CD4-positive, alpha-beta T cell treated with Interleukin-1 beta for 1 hour (primary cell): Measurements from ENCODE around the gene PDE7B.

Experiments
- DNase-seq, 2 donors: peaks; one replicate each; pipeline ENCODE4 v3.0.0-alpha.2; 2020 to 2022

Gene PDE7B

GRCh38 chr6:135938576-135939207, 87.2 kb downstream of the PDE7B start:
- no peak for DNase-seq

DNA sequence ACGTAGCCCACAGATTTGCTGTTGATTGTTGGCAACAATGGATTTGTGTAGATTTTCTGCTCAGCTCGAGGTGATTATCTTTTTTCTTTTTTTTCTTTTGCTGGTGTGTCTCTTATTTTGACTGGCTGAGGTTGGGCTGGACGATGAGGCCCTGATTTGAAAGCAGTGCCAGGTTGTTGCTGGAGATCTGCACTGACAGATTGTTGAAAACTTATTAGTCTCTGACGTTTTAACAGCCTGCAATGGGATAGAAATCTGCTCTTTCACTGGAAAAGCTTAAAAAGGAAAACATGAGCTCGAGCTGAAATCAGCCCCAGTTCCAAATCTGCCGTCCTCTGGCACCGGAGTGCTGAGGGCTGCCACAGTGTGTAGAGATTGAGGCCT, 87.7 kb downstream of the PDE7B start:
- no peak for DNase-seq

DNA sequence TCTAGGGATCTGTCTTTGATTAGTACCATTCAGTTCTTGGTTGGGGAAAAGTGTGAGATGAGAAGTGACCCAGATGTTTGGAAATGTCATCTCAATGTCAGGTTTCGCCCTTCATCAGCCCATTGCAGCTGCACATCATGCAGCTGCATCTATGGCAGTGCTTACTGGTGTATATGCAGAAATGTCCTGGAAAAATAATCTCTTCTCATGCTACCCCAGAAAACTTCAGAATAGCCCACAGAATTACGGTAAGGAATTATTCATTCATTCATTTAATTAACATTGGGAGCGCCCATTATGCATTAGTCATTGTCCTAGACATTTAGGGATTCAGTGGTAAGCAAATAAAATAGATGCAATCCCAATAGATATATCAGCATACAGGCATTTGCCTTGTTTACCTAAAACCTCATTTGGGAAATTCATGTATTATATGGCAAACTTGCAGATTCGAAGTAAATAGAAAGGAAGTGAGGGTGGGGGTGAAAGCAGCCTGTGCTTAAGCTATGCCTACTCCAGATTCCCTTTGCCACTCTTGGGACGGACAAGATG, 89.2 kb downstream of the PDE7B start:
- no peak for DNase-seq

GRCh38 chr6:135941275-135942025, 89.9 kb downstream of the PDE7B start:
- DNase-seq: no peak

DNA sequence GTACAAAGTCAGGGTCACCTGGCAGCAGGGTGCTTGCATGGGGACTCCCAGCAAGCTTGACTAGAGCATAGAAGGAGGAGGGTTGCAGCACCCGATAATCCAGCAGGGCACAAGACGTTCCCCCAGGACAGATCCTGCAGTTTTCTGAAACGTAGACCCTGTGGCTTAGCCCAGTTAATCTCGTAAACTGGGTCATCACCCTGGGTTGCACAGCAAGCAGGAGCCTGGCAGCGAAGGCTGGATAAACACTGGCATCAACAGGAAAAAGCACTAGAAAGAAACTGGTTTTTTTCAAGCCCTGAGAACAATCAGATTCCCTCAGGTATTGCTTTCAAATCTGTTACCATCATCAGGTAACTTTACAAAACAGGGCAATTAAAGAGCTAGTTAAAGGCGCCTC, 92.6 kb downstream of the PDE7B start:
- no peak for DNase-seq

GRCh38 chr6:135946674-135947073, 95.2 kb downstream of the PDE7B start:
- DNase-seq: no peak

- DNase-seq: no peak
Measured at GRCh38 chr6:135950669-135951068, 99.2 kb downstream of the PDE7B start.

GRCh38 chr6:135951169-135951568, 99.7 kb downstream of the PDE7B start:
- DNase-seq: no peak

- DNase-seq: no peak
Measured at GRCh38 chr6:135953818-135954217, 102.3 kb downstream of the PDE7B start.

- DNase-seq: no peak
Measured at GRCh38 chr6:135955099-135955498, 103.6 kb downstream of the PDE7B start.

DNA sequence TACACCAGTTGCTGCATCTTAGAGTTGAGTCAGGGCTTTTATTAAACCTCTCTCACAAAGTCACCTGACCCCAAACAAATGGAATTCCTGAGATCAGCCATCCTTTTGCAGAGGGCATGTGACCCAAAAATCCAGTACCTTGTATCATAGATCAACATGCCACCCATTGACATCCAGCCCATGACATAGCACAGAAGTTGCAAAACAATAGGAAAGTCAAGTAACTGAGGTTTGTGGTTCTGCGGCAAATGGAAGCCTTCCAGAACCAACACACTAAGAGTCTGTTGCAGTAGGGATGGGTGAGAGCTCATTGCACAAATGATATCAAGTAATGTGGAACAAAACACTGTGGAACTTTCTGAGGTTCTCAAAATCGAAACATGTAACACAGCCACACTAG, 111.2 kb downstream of the PDE7B start:
- DNase-seq: no peak

DNA sequence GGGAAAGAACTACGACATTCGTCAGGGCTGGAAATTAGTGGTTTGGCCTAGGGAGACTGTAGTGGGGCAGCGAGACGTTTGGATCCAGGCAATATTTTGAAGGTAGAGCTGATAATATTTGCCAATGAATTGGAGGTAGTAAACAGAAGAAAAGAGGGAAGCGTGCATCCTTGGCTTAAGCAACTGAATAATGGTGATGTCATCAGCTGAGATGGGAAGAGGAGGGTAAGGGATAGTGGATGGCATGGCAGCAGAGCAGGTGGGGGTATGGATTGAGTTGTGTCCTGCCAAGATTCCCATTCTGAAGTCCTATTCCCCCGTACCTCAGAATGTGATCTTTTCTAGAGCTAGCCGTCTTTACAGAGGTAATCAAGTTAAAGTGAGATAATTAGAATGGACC, 119.2 kb downstream of the PDE7B start:
- no peak for DNase-seq

DNA sequence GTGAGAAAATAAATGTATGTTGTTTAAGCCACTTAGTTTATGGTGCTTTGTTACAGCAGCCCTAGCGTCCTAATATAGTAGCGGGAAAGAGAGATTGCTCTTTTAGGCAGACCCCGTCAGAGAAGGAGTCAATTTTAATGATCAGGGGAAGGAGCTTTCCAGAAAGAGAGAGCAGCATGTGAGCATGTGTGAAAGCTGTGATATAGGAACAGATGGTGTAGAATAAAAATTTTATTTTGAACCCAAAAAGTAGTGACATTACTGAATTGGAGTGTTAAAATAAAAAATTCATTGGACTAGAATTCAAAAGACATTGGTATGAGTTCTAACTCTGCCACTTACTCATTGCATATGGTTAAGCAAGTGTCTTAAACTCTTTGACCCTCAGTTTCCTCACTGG, 119.8 kb downstream of the PDE7B start:
- DNase-seq: no peak

- no peak for DNase-seq
Measured at GRCh38 chr6:135972150-135972549, 120.6 kb downstream of the PDE7B start.

DNA sequence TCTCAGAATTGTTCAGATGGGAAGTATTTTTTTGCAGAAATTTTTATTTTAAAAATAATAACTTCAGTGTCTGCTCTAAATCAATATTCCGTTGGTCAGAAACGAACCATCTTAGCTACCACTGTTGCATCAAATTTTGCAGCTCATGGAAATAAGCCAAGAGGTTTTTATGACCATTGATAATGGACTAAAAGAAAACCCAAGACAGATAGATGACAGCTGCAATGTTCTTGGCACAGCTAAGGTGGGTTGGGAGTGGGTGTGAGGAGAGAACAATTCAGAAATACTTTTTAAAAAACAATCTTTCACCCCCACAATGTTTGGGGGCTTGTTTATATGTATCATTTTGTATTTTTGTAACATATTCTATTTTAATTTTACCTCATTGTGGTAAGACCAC, 121.1 kb downstream of the PDE7B start:
- DNase-seq: no peak

- no peak for DNase-seq
Measured at GRCh38 chr6:135974426-135974825, 122.9 kb downstream of the PDE7B start.

DNA sequence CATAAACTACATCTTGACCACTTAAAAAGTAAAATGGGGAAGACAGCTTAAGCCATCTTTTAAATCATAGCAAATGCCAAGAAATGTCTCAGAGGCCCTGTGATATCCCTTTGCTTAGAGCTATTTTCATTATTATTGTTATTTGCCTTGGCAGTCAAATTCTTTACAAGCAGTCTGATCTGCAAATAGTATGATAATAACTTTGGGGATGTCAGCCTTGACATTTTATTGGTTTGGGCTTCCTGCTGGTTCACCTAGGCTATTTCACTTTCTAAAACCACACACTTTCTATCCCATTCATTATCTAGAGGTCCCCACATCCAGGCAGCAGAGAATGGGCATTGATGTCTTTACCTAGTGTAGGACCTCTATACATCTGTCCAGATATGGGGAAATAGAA, 125.1 kb downstream of the PDE7B start:
- no peak for DNase-seq

DNA sequence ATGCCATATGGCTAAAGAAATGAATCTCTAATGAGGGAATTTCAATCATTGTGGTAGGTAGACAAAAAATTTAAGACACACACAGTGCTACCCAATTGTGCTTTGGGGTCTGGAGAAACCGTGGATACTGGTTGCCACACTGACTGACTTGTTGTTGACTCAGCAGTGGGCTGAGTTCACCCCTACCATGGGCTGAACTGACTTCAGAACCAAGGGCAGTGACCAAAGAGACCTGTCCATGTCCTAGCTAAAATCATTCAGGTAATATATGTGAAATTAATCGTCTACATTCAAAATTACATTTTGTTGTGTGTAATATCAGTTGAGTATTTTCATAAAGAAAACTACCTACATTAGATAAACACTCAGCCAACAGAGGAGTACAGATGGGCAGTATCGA, 131.6 kb downstream of the PDE7B start:
- no peak for DNase-seq

GRCh38 chr6:135983718-135984343, 132.3 kb downstream of the PDE7B start:
- DNase-seq: no peak

- DNase-seq: no peak
Measured at GRCh38 chr6:135985471-135985870, 134.0 kb downstream of the PDE7B start.

DNA sequence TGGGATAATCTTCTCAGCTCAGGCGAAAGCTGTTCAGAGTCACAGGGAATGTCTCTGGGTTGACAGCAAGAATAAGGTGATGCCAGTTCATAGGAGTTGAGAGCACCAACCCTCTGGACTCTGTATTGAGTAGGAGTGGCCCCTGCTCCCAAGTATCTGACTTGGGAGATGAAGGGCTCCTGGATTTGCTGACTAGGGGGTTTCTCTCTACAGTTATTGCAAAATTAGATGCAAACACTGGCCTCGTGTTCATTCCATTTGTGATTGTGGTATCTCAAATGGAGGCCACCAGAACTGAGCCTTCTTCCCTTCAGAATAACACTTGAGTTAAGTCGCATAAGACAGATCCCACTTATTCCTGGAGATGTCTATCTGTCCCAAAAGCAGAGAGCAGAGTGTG, 135.7 kb downstream of the PDE7B start:
- DNase-seq: no peak

- no peak for DNase-seq
Measured at GRCh38 chr6:135990439-135990838, 138.9 kb downstream of the PDE7B start.

DNA sequence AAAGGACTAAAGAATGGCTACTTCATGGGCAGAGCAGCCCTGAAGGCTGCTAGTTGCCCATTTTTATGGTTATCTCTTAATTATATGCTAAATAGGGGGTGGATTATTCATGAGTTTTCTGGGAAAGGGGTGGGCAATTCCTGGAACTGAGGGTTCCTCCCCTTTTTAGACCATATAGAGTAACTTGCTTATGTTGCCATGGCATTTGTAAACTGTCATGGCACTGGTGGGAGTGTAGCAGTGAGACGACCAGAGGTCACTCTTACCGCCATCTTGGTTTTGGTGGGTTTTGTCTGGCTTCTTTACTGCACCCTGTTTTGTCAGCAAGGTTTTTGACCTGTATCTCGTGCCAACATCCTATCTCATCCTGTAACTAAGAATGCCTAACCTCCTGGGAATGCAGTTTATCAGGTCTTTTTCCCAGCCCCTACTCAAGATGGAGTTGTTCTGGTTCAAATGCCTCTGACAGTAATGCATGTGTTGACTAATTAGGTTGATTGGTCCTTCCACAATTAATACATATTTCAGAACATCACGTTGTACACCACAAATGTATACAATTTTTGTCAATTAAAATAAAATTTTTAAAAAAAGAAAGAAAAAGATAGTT, 139.5 kb downstream of the PDE7B start:
- DNase-seq: no peak

GRCh38 chr6:135992739-135993138, 141.2 kb downstream of the PDE7B start:
- DNase-seq: no peak
